HTR-8/SVneo (cell line): ENCODE results near the gene DOCK4.

Experiments used
- DNase-seq: peaks from one replicate; pipeline ENCODE4 v3.0.0; 2011; ENCODE audit warnings: low spot score, mixed read lengths; ENCODE audit not compliant: insufficient read length
- FAIRE-seq: peaks from 2 replicates; lab custom pipeline; 2011; peaks lifted over from hg19 to GRCh38; lab: Jason Lieb, UNC

The DOCK4 gene

GRCh38 chr7:111676811-111677210 is 529.4 kb downstream of the DOCK4 start:
- FAIRE-seq: no peak
- DNase-seq: no peak
